T-cell (primary cell): Measurements from ENCODE around the gene TUBGCP5. TPM values are rescaled to one million over a fixed set of nuclear protein-coding genes. Genes with fewer than 3 reads are reported as not detected.

Experiments
- ATAC-seq, 4 experiments: fragments of 200-7000 bp in 3 of 4; fragments of 150-1000 bp in 1 of 4; cut with Tn5 transposase; replicated peaks in 1 of 4; 1 replicate in 3 of 4; 2 replicates in 1 of 4; pipeline ENCODE4 v1.10.0; 2021; ENCODE audit warnings: moderate library complexity in 3 of 4, mild to moderate bottlenecking in 2 of 4, moderate number of reproducible peaks in 1 of 4
- CTCF ChIA-PET, 2 donors: fragments of 300-600 bp; sonication (Branson Sonifier 250); formaldehyde crosslinking; loops; one replicate each; lab custom pipeline; 2022; ENCODE audit warnings: antibody characterized with exemption in 2 of 2; lab: Charles Lee
- POLR2A ChIA-PET, 2 donors: fragments of 300-600 bp; sonication (Branson Sonifier 250); formaldehyde crosslinking; loops; one replicate each; lab custom pipeline; 2022; ENCODE audit warnings: antibody characterized with exemption in 2 of 2; lab: Charles Lee
- DNase-seq, 35 experiments: peaks; one replicate each; pipeline versions ENCODE4 v3.0.0 to v3.0.0-alpha.2; 2013 to 2023
- H3K27ac ChIP-seq: one replicate; pipeline ENCODE4 v1.5.1; 2013; ENCODE audit warnings: low read length
- H3K27me3 ChIP-seq, 2 experiments: replicated peaks in 1 of 2; 1 replicate in 1 of 2; 2 replicates in 1 of 2; pipeline versions ENCODE4 v1.6.1 to v1.7.0; 2013; ENCODE audit warnings: low read length in 1 of 2, mixed read lengths in 1 of 2; ENCODE audit not compliant: control insufficient read depth in 2 of 2, insufficient read depth in 2 of 2; ENCODE audit errors: extremely low read depth in 1 of 2
- H3K36me3 ChIP-seq, 2 donors: 1 replicate in 1 of 2; 2 replicates in 1 of 2; pipeline versions ENCODE4 v1.6.1 to v1.7.0; 2013; ENCODE audit warnings: low read length in 1 of 2; ENCODE audit not compliant: control insufficient read depth in 2 of 2, insufficient read depth in 1 of 2; ENCODE audit errors: extremely low read depth in 1 of 2
- H3K4me1 ChIP-seq, 2 experiments: 1 replicate in 1 of 2; 2 replicates in 1 of 2; pipeline versions ENCODE4 v1.6.1 to v1.7.0; 2013; ENCODE audit warnings: low read length in 2 of 2, mixed read lengths in 1 of 2; ENCODE audit not compliant: insufficient read depth in 2 of 2, control insufficient read depth in 1 of 2; ENCODE audit errors: extremely low read depth in 1 of 2
- H3K4me3 ChIP-seq, 2 donors: 1 replicate in 1 of 2; 2 replicates in 1 of 2; pipeline versions ENCODE4 v1.5.1 to v1.7.0; 2013; ENCODE audit warnings: mild to moderate bottlenecking in 2 of 2, low read length in 1 of 2, moderate library complexity in 1 of 2; ENCODE audit not compliant: control insufficient read depth in 1 of 2; ENCODE audit errors: extremely low read depth in 1 of 2
- H3K9me3 ChIP-seq: 2 replicates; pipeline ENCODE4 v1.7.0; 2013
- H3K27ac Mint-ChIP-seq, 2 donors: one replicate each; pipeline ENCODE4 v1.8.0; 2020 to 2021; ENCODE audit warnings: mild to moderate bottlenecking in 2 of 2, mixed read lengths in 2 of 2
- H3K27me3 Mint-ChIP-seq, 2 donors: one replicate each; pipeline ENCODE4 v1.8.0; 2021 to 2022; ENCODE audit warnings: mixed read lengths in 2 of 2
- H3K36me3 Mint-ChIP-seq: one replicate; pipeline ENCODE4 v1.8.0; 2021; ENCODE audit warnings: mixed read lengths
- H3K4me1 Mint-ChIP-seq, 3 donors: one replicate each; pipeline ENCODE4 v1.8.0; 2020 to 2022; ENCODE audit warnings: mixed read lengths in 3 of 3, mild to moderate bottlenecking in 1 of 3
- H3K4me3 Mint-ChIP-seq, 3 donors: one replicate each; pipeline ENCODE4 v1.8.0; 2020 to 2022; ENCODE audit warnings: mild to moderate bottlenecking in 3 of 3, mixed read lengths in 3 of 3, moderate library complexity in 3 of 3
- H3K9me3 Mint-ChIP-seq, 3 donors: one replicate each; pipeline ENCODE4 v1.8.0; 2020 to 2022; ENCODE audit warnings: mixed read lengths in 3 of 3
- WGBS: methylation state at CpG from one replicate; pipeline ENCODE4 v1.1.5; 2013; ENCODE audit warnings: missing lambda C conversion rate; ENCODE audit not compliant: insufficient coverage; 5-methylcytosine and 5-hydroxymethylcytosine counted together
- total RNA-seq, 35 experiments: library from RNA in 6 of 35; stranded (reverse) in 6 of 35; fragments of 120-200 nt in 1 of 35; gene quantifications; one replicate each; pipeline versions ENCODE4 v1.2.1 to v1.2.4 and lab custom pipeline; 2013 to 2026

TUBGCP5 gene
- total RNA-seq, 5 donors from 2014 or later (not counting 1 experiment from before 2014, with no cell fraction given), result 17.1 to 23.4 (median 20.4) TPM

DNA sequence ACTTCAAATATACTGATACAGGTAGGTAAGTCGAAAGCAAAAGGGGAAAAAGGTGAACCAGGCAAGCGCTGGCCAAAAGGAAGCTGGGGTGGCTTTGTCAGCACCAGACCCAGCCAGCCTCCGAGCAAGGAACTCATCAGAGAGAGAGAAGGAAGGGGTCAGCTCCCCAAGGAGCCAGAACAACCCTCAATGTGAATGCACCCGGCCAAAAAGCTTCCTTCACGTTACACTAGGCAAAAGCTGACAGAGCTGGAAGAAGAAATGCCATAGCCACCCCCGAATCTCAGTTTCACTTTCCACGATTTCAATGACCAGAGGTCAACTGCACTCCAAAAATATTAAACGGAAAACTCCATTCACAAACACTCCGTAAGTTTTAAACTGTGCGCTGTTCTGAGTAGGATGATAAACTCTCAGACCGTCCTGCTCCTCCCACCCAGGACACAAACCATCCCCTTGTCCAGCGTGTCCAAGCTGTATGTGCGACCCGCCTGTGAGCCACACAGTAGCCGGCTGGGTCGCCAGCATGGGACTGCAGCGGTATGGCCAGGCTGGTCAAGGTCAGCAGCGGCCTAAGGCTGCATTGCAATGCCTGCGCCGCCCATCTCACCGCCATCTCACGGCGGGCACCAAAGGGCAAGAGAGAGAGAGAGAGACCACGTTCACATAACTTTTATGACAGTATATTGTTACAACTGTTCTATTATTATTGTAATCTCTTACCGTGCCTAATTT lies 88.9 kb downstream of the TUBGCP5 start:
- no peaks in the 10 kb centered on the region for H3K36me3 Mint-ChIP-seq
- H3K9me3 ChIP-seq, result no peaks in the 10 kb centered on the region
- no peak overlapping the region for H3K27ac Mint-ChIP-seq
- H3K4me1 Mint-ChIP-seq, result peaks cover 11 to 15% (median 14%) of the 10 kb centered on the region in 3 donors
- POLR2A ChIA-PET, result no interaction called here
- H3K27me3 ChIP-seq, result peaks cover 0 to 15% of the 10 kb centered on the region in 2 experiments
- 94% methylated on average over 11 of the region's 25 CpGs for WGBS
- peaks cover 9 to 12% of the 10 kb centered on the region in 2 donors for H3K27me3 Mint-ChIP-seq
- peaks cover 0 to 3% of the 10 kb centered on the region in 2 experiments for H3K4me1 ChIP-seq
- no peaks in the 10 kb centered on the region for H3K9me3 Mint-ChIP-seq
- no peak overlapping the region for H3K4me3 ChIP-seq
- no peak overlapping the region for H3K4me3 Mint-ChIP-seq
- ATAC-seq (no peak), DNase-seq (no peak)
- H3K36me3 ChIP-seq, result no peaks in the 10 kb centered on the region
- CTCF ChIA-PET, result no interaction called here
- H3K27ac ChIP-seq, result no peak overlapping the region

Other genes starting within 250 kb of the TUBGCP5 start
- gene NIPA2, start 200.9 kb downstream of the TUBGCP5 start, total RNA-seq, result 10 to 100 TPM; 34.7 to 45.5 (median 43.2) TPM
- 10 to 100 TPM in 1 of 5 donors, 1 to 10 TPM in 4; 3.8 to 10.2 (median 7.9) TPM for gene CYFIP1, start 59.2 kb downstream of the TUBGCP5 start, total RNA-seq
- gene GOLGA6L1, start 97.3 kb upstream of the TUBGCP5 start, total RNA-seq, result not detected